ENCODE measurements around the gene ASGR1. TPM values are rescaled to one million over a fixed set of nuclear protein-coding genes. Genes with fewer than 3 reads are reported as not detected.

Gene ASGR1
- total RNA-seq, 1 experiment from 2014 or later: 3.5 TPM

- intact Hi-C loops (cut with micrococcal nuclease; ENCODE audit: unreplicated experiment): no loop called here
- H4K20me1 ChIP-seq (ENCODE audit: insufficient read depth): no peaks in the 10 kb centered on the region
- CTCF ChIA-PET: no interaction called here
Observed at GRCh38 chr17:7191069-7191468, 11.9 kb upstream of the ASGR1 start.

GRCh38 chr17:7190276-7190917, 11.2 kb upstream of the ASGR1 start:
- Histone ChIP-seq H3F3A (ENCODE audit: insufficient read depth, low read depth) (no peaks in the 10 kb centered on the region), H3K27me3 (ENCODE audit: insufficient read depth, low read depth) (no peaks in the 10 kb centered on the region), H3K9me3 (ENCODE audit: insufficient read depth, low read depth) (no peaks in the 10 kb centered on the region), H3K79me2 (ENCODE audit: low read depth) (no peaks in the 10 kb centered on the region), H3K4me3 (no peak overlapping the region), H3K4me2 (no peak overlapping the region), H3K36me3 (ENCODE audit: low read depth) (no peaks in the 10 kb centered on the region), H2AFZ (no peak overlapping the region), H3K4me1 (replicated peaks; ENCODE audit: insufficient read depth) (no peaks in the 10 kb centered on the region), H3K9me2 (ENCODE audit: insufficient read depth) (no peaks in the 10 kb centered on the region), H3K27ac (no peak overlapping the region), H4K20me1 (ENCODE audit: insufficient read depth) (no peaks in the 10 kb centered on the region)
- intact Hi-C loops (cut with micrococcal nuclease; ENCODE audit: unreplicated experiment): no loop called here
- DNase-seq: no peak
- BruUV-seq (replicated peaks): no TSS peak
- ChIA-PET POLR2A (ENCODE audit: unreplicated experiment) (no interaction called here), CTCF (no interaction called here)
- TF ChIP-seq EZH2 (IDR thresholded peaks at IDR 0.05; ENCODE audit: low read depth): no peak
- TF ChIP-seq CTCF (conservative IDR thresholded peaks at IDR 0.05): no peak

More at GRCh38 chr17:7191069-7191468, 11.9 kb upstream of the ASGR1 start:
- no peak for TF ChIP-seq CTCF (conservative IDR thresholded peaks at IDR 0.05)
- no peak for TF ChIP-seq EZH2 (IDR thresholded peaks at IDR 0.05; ENCODE audit: low read depth)
- Histone ChIP-seq H3K4me2 (no peak overlapping the region), H3K36me3 (ENCODE audit: low read depth) (no peaks in the 10 kb centered on the region), H3K9me3 (ENCODE audit: insufficient read depth, low read depth) (no peaks in the 10 kb centered on the region), H3K79me2 (ENCODE audit: low read depth) (no peaks in the 10 kb centered on the region), H3K4me1 (replicated peaks; ENCODE audit: insufficient read depth) (no peaks in the 10 kb centered on the region), H3K9me2 (ENCODE audit: insufficient read depth) (no peaks in the 10 kb centered on the region), H2AFZ (no peak overlapping the region), H3F3A (ENCODE audit: insufficient read depth, low read depth) (no peaks in the 10 kb centered on the region), H3K27me3 (ENCODE audit: insufficient read depth, low read depth) (no peaks in the 10 kb centered on the region), H3K27ac (no peak overlapping the region), H3K4me3 (no peak overlapping the region)
- POLR2A ChIA-PET (ENCODE audit: unreplicated experiment): no interaction called here
- no TSS peak for BruUV-seq (replicated peaks)
- no peak for DNase-seq

GRCh38 chr17:7186241-7186640, 7.1 kb upstream of the ASGR1 start:
- Histone ChIP-seq H3K9me3 (ENCODE audit: insufficient read depth, low read depth) (no peaks in the 10 kb centered on the region), H3K4me1 (replicated peaks; ENCODE audit: insufficient read depth) (0 out of 2 replicates have a peak, but pooled peaks cover 3% of the 10 kb centered on the region), H3K79me2 (ENCODE audit: low read depth) (no peaks in the 10 kb centered on the region), H3K9me2 (ENCODE audit: insufficient read depth) (no peaks in the 10 kb centered on the region), H4K20me1 (ENCODE audit: insufficient read depth) (no peaks in the 10 kb centered on the region), H3K36me3 (ENCODE audit: low read depth) (no peaks in the 10 kb centered on the region), H3F3A (ENCODE audit: insufficient read depth, low read depth) (peaks cover 7% of the 10 kb centered on the region; the same call in 1 of the 2 replicates), H3K4me3 (no peak overlapping the region), H3K4me2 (no peak overlapping the region), H3K27ac (no peak overlapping the region), H2AFZ (no peak overlapping the region), H3K27me3 (ENCODE audit: insufficient read depth, low read depth) (no peaks in the 10 kb centered on the region)
- POLR2A ChIA-PET (ENCODE audit: unreplicated experiment): no interaction called here
- intact Hi-C loops (cut with micrococcal nuclease; ENCODE audit: unreplicated experiment): no loop called here
- CTCF ChIA-PET: no interaction called here
- BruUV-seq (replicated peaks): no TSS peak
- DNase-seq: no peak
- TF ChIP-seq CTCF (conservative IDR thresholded peaks at IDR 0.05) (no peak), EZH2 (IDR thresholded peaks at IDR 0.05; ENCODE audit: low read depth) (no peak)
